Measurements from ENCODE around the gene PROK2. TPM values are rescaled to one million over a fixed set of nuclear protein-coding genes. Genes with fewer than 3 reads are reported as not detected.

Gene PROK2
- total and polyA plus RNA-seq, 2 donors, result 0.15 to 0.74 TPM

DNA sequence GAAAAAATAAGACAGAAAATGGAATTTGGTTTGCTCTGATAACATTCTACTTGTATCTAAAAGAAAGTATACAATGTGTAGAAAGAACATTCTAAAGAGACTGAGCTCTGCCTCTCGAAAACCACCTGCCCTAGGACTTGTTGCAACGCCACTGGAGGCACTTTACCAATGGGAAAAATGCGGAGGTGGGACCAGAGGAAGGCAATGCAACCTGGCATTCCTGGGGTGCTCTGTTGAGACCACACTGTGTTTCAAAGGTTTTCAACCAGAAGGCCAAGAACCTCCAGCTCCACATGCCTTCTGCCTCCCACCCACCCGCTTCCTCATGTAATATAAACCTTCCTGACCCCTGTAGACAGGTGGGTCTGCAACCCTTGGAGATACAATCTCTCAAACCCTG is 4.5 kb downstream of the PROK2 start:
- WGBS, result 74% methylated on average over 4 of the region's 4 CpGs
- no peak for DNase-seq (ENCODE audit: extremely low spot score)
- no peak overlapping the region for H3K4me3 ChIP-seq (ENCODE audit: low read depth, low read length)
- H3K4me1 ChIP-seq (ENCODE audit: insufficient read depth), result peaks cover 2% of the 10 kb centered on the region
- no peak overlapping the region for H3K27ac ChIP-seq (ENCODE audit: low read depth)
- H3K36me3 ChIP-seq (ENCODE audit: insufficient read depth), result no peaks in the 10 kb centered on the region

DNA sequence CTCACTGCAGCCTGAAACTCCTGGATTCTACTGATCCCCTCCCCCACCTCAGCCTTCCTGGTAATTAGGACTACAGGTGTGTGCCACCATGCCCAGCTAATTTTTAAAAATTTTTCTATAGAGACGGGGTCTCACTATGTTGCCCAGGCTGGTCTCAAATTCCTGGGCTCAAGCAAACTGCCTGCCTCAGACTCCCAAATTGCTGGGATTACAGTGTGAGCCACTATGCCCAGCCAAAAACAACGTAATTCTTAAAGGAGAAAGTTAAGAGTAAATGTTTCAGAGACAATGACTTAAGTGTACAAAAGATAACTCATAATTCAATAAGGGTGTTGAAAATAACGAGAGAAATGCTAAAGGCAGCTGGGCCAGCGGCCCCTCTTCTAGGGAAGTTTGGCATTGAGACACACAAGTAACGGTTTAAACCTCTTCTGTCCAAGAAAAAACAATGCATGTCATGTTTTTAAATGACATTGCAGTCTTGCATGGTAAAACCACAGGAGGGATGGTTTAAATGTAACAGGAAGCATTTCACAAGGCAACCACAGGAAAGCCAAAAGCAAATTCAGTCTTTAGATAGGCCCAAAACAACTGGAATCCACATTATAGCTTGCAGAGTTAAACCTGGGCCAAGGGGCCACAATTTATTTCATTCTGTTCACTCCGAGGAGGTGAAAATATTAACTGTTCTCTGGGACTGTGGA is 5.1 kb downstream of the PROK2 start:
- H3K4me1 ChIP-seq (ENCODE audit: insufficient read depth), result no peaks in the 10 kb centered on the region
- no peak for DNase-seq (ENCODE audit: extremely low spot score)
- no peak overlapping the region for H3K27ac ChIP-seq (ENCODE audit: low read depth)
- H3K36me3 ChIP-seq (ENCODE audit: insufficient read depth), result no peaks in the 10 kb centered on the region
- no peak overlapping the region for H3K4me3 ChIP-seq (ENCODE audit: low read depth, low read length)
- whole genome bisulfite sequencing, result 75% methylated on average over 6 of the region's 6 CpGs

DNA sequence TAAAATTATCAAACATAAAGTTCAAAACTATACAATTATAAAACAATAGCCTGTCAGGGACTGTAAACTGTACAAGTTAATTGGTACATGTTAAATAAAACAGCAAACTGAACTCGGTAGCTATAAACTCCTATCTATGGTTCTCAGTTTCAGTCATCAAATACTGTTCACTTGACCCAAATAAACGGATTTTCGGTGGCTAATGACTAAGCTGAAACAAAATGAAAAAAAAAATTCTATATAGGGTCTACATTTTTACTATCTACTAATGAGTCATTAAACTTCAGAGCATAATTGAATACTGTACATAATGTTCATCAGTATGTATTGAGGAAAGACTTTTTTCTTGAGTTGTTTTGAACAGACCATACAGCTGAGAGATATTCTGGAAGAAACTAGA is 6.6 kb downstream of the PROK2 start:
- Histone ChIP-seq H3K36me3 (ENCODE audit: insufficient read depth) (no peaks in the 10 kb centered on the region), H3K4me1 (ENCODE audit: insufficient read depth) (no peaks in the 10 kb centered on the region), H3K27ac (ENCODE audit: low read depth) (no peak overlapping the region), H3K4me3 (ENCODE audit: low read depth, low read length) (no peak overlapping the region)
- no peak for DNase-seq (ENCODE audit: extremely low spot score)
- 88% methylated on average over 3 of the region's 3 CpGs for WGBS

DNA sequence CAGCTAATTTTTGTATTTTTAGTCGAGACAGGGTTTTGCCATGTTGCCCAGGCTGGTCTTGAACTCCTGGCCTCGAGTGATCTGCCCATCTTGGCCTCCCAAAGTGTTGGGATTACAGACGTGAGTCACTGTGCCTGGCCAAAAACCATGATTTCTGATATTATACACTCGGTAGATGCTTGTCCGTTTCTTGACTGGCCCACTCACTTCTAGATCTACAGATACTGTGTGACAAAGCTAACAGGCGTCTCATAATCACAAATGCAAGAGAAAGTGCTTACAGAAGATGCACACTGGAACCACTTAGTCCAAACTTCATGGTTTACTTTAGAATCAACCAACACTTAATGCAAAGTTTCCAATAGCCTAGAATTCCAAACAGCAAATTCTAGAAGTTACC is 8.4 kb downstream of the PROK2 start:
- no peaks in the 10 kb centered on the region for H3K4me1 ChIP-seq (ENCODE audit: insufficient read depth)
- H3K4me3 ChIP-seq (ENCODE audit: low read depth, low read length), result no peak overlapping the region
- H3K36me3 ChIP-seq (ENCODE audit: insufficient read depth), result no peaks in the 10 kb centered on the region
- H3K27ac ChIP-seq (ENCODE audit: low read depth), result no peak overlapping the region
- DNase-seq (ENCODE audit: extremely low spot score), result no peak
- 77% methylated on average over 6 of the region's 6 CpGs for WGBS

DNA sequence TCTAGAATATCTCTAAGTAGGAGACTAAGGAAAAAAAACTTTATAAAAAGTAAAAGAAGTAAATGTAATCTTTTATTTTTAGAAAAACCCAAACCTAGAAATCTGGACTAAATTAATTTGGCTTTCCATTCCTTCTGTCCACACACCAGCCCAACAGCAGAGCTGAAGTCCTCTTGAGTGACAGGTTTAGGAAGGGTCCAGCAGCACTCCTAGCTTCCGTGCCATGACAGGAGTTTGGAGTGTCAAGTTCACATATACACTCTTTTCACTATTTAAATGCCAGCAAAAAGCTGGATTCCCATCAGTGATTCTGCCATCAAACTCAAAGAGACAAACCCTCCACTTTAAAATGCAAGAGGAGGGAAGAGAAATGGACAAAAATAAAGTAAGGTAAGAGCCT is 13.1 kb downstream of the PROK2 start:
- 37% methylated on average over 1 of the region's 1 CpG for WGBS
- Histone ChIP-seq H3K4me1 (ENCODE audit: insufficient read depth) (no peaks in the 10 kb centered on the region), H3K4me3 (ENCODE audit: low read depth, low read length) (no peak overlapping the region), H3K36me3 (ENCODE audit: insufficient read depth) (no peaks in the 10 kb centered on the region), H3K27ac (ENCODE audit: low read depth) (no peak overlapping the region)
- no peak for DNase-seq (ENCODE audit: extremely low spot score)

DNA sequence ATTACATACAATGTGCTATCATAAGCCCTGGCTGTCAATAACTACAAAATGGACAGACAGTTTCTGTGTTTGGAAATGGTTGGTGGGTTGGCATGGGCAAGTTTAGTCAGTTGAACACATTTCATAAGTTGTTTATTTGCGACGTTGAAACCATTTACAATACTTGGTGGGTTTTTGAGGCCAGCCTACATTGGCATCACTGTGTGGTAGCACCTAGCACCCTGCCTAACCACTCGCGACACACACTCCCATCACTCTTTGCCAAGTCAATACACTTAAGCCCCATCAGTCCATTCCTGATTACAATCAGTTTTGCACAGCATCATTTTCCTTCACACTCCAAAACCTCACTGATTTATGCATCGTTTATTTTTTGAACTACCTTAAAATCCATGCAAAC is 13.8 kb downstream of the PROK2 start:
- Histone ChIP-seq H3K4me3 (ENCODE audit: low read depth, low read length) (no peak overlapping the region), H3K27ac (ENCODE audit: low read depth) (no peak overlapping the region), H3K36me3 (ENCODE audit: insufficient read depth) (no peaks in the 10 kb centered on the region), H3K4me1 (ENCODE audit: insufficient read depth) (no peaks in the 10 kb centered on the region)
- DNase-seq (ENCODE audit: extremely low spot score), result no peak
- WGBS, result 69% methylated on average over 5 of the region's 5 CpGs

DNA sequence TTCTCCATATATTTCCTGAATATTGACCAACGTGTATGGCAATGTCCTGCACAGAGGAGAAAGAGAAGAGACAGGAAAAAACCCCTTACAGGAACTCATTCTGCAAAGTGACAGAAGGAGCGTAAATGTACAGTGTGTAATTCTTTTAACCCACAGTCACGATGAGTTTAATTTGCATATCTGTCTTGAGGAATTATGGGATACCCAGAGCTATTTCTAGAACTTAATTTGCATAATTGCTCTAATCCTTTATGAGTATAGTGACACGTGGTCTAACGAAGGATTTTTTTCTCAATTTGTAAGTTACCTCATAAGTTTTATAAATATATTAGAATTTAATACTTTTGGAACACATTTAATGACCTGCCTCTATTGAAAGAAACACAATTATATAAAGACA is 21.5 kb downstream of the PROK2 start:
- Histone ChIP-seq H3K4me1 (ENCODE audit: insufficient read depth) (no peaks in the 10 kb centered on the region), H3K36me3 (ENCODE audit: insufficient read depth) (no peaks in the 10 kb centered on the region), H3K4me3 (ENCODE audit: low read depth, low read length) (no peak overlapping the region), H3K27ac (ENCODE audit: low read depth) (no peak overlapping the region)
- no peak for DNase-seq (ENCODE audit: extremely low spot score)
- WGBS, result 70% methylated on average over 5 of the region's 5 CpGs

DNA sequence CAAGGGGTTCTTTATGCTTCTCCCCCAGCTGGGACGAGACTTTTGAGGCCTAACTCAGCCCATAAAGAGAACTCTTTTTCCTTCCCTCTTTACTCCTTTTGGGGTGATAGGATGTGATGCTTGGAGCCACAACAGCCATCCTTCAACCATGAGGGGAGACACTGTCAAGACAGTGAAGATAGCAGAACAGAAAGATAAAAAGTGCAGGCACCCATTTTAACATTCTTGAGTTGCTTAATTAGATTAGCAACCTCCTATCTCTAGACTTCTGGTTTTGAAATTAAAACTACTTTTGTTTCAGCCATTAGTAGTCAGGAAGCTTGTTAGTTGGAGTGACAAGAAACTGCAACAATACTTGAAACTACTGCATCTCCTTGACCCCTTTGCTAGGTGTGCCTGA is 24.8 kb downstream of the PROK2 start:
- Histone ChIP-seq H3K4me1 (ENCODE audit: insufficient read depth) (no peaks in the 10 kb centered on the region), H3K4me3 (ENCODE audit: low read depth, low read length) (no peak overlapping the region), H3K27ac (ENCODE audit: low read depth) (no peak overlapping the region), H3K36me3 (ENCODE audit: insufficient read depth) (no peaks in the 10 kb centered on the region)
- no peak for DNase-seq (ENCODE audit: extremely low spot score)
- 96% methylated on average over 1 of the region's 1 CpG for WGBS

DNA sequence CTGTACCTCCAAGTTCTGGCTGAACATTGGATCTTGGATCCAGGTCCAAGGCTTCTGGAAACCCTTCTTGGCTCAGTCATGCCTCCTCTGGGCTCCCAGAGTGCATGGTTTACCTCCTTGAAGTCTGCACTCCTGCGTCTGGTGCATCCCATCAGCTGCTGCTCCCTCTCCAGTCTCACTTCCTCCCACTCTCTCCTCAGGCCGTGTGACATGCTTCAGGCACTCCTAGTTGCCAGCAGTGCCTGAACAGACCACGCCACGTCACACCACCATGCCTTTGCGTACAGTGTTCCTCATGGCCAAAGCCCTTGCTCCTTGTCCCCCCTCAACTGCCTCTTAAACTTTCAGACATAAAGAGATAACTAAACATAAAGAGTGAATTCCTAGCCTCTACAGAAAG is 25.5 kb downstream of the PROK2 start:
- Histone ChIP-seq H3K4me3 (ENCODE audit: low read depth, low read length) (no peak overlapping the region), H3K27ac (ENCODE audit: low read depth) (no peak overlapping the region), H3K36me3 (ENCODE audit: insufficient read depth) (no peaks in the 10 kb centered on the region), H3K4me1 (ENCODE audit: insufficient read depth) (no peaks in the 10 kb centered on the region)
- 77% methylated on average over 5 of the region's 5 CpGs for WGBS
- DNase-seq (ENCODE audit: extremely low spot score), result no peak

DNA sequence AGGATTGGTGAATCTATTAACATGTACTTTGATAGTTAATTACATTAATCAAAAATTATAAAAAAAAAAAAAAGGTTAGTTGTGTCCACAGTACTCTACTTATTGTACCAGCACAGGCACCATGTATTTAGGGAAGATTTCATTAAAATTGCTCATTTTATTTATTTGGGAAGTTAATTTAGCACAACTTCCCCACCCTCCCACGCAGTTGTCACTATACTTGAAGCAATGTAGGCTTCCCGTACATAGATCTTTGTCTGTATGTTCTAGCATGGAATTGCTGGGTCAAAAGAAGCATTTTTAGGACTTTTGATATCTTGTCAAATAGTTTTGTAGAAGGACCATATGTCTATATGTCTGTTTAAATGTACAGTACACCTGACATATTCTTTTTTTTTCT is 26.9 kb downstream of the PROK2 start:
- no peak for DNase-seq (ENCODE audit: extremely low spot score)
- H3K36me3 ChIP-seq (ENCODE audit: insufficient read depth), result no peaks in the 10 kb centered on the region
- 95% methylated on average over 2 of the region's 2 CpGs for WGBS
- no peak overlapping the region for H3K4me3 ChIP-seq (ENCODE audit: low read depth, low read length)
- H3K27ac ChIP-seq (ENCODE audit: low read depth), result no peak overlapping the region
- H3K4me1 ChIP-seq (ENCODE audit: insufficient read depth), result no peaks in the 10 kb centered on the region

DNA sequence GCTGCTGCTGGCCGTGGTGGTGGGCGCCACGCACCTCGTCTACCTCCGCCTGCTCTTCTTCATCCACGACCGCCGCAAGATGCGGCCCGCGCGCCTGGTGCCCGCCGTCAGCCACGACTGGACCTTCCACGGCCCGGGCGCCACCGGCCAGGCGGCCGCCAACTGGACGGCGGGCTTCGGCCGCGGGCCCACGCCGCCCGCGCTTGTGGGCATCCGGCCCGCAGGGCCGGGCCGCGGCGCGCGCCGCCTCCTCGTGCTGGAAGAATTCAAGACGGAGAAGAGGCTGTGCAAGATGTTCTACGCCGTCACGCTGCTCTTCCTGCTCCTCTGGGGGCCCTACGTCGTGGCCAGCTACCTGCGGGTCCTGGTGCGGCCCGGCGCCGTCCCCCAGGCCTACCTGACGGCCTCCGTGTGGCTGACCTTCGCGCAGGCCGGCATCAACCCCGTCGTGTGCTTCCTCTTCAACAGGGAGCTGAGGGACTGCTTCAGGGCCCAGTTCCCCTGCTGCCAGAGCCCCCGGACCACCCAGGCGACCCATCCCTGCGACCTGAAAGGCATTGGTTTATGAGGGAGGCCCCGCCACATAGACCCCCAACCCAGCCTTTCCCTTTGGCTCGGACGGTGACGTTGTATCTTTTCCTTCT is 30.2 kb downstream of the PROK2 start:
- no peaks in the 10 kb centered on the region for H3K4me1 ChIP-seq (ENCODE audit: insufficient read depth)
- H3K4me3 ChIP-seq (ENCODE audit: low read depth, low read length), result peak overlapping the region; percentile 84
- H3K27ac ChIP-seq (ENCODE audit: low read depth), result no peak overlapping the region
- H3K36me3 ChIP-seq (ENCODE audit: insufficient read depth), result no peaks in the 10 kb centered on the region
- 13% methylated on average over 65 of the region's 65 CpGs for WGBS
- no peak for DNase-seq (ENCODE audit: extremely low spot score)

DNA sequence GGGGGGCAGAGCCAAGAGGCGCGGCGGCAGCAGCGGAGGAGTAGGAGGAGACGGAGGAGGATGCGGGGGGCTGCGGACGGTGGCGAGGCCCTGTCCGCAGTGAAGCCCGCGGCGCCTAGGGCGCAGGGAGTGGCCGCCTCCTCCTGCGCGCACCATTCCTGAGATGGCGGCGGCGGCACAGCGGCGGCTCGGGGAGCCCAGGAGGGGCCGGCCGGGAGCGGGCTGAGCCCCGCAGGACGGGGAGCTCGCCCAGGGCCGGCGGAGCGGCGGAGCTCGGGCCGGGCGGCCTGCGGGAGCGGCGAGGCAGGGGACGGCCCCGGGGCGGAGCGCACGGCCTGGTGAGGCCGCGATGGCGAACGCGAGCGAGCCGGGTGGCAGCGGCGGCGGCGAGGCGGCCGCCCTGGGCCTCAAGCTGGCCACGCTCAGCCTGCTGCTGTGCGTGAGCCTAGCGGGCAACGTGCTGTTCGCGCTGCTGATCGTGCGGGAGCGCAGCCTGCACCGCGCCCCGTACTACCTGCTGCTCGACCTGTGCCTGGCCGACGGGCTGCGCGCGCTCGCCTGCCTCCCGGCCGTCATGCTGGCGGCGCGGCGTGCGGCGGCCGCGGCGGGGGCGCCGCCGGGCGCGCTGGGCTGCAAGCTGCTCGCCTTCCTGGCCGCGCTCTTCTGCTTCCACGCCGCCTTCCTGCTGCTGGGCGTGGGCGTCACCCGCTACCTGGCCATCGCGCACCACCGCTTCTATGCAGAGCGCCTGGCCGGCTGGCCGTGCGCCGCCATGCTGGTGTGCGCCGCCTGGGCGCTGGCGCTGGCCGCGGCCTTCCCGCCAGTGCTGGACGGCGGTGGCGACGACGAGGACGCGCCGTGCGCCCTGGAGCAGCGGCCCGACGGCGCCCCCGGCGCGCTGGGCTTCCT is 31.0 kb downstream of the PROK2 start, which contains the start of gene GPR27:
GPR27 (plus strand) TSS at position 155 of the 909 bp plus-strand sequence; CDS start at position 350, 195 bp downstream.
- H3K27ac ChIP-seq (ENCODE audit: low read depth), result no peak within 1 kb of the TSS
- WGBS, result under 1% methylated on average over 131 of the region's 131 CpGs
- DNase-seq (ENCODE audit: extremely low spot score), result no peak
- no peaks in the 10 kb centered on the region for H3K4me1 ChIP-seq (ENCODE audit: insufficient read depth)
- peak within 1 kb of the TSS; percentile 84 for H3K4me3 ChIP-seq (ENCODE audit: low read depth, low read length)
- no peaks in the 10 kb centered on the region for H3K36me3 ChIP-seq (ENCODE audit: insufficient read depth)

DNA sequence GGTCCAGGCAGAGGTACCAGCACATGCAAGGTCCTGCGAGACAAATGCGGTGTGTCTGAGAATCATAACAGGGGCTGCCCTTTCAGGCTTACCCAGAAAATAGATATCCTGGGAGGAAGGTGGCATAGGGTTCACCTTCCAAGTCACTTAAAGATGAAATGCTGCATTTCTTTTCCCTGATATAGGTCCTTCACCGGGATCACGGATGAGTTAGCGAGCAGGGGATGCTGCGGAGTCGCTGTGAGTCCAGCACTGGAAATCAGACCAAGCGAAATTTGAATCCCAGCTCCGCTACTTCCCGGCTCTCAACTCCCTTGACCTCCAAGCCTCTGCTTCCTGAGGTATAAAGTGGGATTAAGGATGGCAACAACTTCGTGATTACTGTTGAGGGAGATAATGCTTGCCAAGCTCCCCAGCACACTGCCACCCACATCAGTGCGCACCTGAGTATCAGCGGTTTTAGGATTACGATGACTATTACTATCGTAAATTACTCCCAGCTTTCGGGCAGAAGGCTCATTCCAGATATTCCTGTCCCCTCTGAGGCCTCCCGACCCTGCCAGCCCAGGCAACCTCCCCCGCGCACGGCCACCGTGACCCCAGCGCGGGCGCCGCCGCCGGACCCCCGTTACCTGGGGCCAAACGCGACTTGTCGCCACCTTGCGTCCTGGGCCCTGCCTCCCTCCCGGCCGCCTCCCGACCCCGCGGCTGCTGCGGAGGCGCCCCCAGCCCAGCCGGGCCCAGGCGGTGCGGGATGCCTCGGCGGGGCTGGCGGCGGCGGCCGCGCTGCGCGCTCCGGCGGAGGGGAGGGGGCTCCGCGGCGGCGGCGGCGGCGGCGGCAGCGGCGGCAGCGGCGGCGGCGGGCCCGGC is 31.9 kb downstream of the PROK2 start:
- no peaks in the 10 kb centered on the region for H3K36me3 ChIP-seq (ENCODE audit: insufficient read depth)
- peak overlapping the region; percentile 84 for H3K4me3 ChIP-seq (ENCODE audit: low read depth, low read length)
- no peaks in the 10 kb centered on the region for H3K4me1 ChIP-seq (ENCODE audit: insufficient read depth)
- no peak overlapping the region for H3K27ac ChIP-seq (ENCODE audit: low read depth)
- DNase-seq (ENCODE audit: extremely low spot score), result no peak
- WGBS, result 10% methylated on average over 68 of the region's 68 CpGs
